Stimulated activated CD8-positive, alpha-beta memory T cell treated with anti-CD3 and anti-CD28 coated beads, Interleukin-4, amount 100 ng/mL, for 4 hours (primary cell): ENCODE measurements around the gene METAP1.
A peak's percentile ranks its signal among the peaks of the same experiment; 100 is the strongest.
"Not testable (repeated sequence)": the region's sequence is repeated elsewhere in the genome, so short reads cannot be mapped to it uniquely, and the experiment has no call there.

Experiments used
- DNase-seq, 2 donors: peaks; one replicate each; pipeline ENCODE4 v3.0.0-alpha.2; 2020; ENCODE audit warnings: low read depth in 2 of 2, low spot score in 1 of 2

Gene METAP1

DNA sequence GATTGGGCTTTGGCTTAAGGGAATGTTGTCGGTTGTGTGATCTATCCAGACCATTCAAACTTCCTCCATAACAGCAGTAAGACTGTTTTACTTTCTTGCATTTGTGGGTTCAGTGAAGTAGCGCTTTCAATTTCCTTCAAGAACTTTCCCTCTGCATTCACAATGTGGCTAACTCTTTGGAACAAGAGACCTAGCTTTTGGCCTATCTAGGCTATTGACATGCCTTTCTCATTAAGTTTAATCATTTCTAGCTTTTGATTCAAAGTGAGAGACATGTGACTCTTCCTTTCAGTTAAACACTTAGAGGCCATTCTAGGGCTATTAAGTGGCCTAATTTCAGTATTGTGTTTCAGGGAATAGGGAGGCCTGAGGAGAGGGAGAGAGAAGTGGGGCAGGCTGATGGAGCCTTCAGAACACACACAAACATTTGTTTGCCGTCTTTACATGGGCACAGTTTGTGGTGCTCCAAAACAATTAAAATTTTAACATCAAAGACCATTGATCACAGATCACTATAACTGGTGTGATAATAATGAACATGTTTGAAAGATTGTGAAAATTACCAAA is 59.0 kb downstream of the METAP1 start:
- DNase-seq, result no peak

DNA sequence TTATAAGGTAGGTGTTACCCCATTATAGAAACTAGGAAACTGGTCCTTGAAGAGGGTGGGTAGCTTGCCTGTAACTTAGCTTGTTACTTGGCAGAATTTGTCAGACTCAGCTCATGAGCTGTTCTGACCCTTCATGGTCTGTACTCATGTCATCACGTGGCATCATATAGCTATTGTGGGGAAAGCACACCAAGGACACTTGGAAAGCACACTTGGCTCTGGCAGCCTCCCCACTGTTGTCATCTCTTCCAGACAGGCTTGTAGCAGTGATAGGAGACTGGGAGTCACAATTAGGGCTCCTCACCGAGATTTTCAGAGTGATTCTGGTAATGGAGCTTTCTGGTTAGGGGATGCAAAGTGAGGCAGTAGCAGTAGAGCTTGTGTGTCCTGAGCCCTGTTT is 62.7 kb downstream of the METAP1 start:
- no peak for DNase-seq

DNA sequence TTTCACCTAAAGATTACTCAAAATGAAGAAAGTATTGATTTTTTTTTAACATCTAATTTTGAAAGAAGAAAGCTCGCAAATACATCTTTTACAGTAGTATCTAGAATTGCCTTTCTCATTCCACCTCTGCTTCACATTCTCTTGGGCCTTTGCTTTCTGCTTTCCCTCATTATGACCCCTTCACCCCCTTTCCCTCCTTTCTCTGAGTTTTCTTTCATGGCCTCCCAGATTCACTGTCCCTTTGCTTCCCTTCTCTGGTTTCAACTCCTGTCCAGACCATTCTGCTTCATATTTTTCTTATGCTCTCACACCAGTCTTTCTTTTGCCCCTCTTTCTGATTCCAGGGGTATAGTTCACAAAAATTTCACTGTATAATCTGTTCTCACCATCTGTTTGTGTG is 64.0 kb downstream of the METAP1 start:
- no peak for DNase-seq

DNA sequence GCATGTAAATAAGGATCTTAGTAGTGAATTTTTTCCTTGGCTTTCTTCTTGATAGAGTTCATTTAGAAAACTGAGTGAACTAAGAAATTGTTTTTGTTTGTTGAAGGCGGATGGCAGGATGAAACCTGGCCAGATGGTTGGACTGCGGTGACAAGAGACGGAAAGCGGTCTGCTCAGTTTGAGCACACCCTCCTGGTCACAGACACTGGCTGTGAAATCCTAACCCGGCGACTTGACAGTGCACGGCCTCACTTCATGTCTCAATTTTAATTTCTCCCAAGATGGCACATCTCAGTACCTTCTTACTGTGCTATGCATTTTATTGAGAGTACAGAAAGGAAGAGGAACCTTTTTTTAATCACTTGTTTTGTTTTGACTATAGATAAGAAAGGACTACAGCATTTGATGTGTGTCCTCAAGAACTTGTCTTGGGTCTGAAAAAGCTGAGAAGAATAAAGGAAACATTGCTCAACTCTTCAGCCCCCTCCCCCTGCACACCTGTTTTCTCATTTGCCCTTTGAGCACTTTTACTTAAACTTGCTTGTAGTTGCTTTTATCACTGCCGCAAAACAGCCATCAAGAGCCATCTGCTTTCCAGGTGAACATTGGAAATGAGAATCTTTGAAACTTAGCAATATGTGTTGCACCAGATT is 65.7 kb downstream of the METAP1 start:
- DNase-seq, result no peak

DNA sequence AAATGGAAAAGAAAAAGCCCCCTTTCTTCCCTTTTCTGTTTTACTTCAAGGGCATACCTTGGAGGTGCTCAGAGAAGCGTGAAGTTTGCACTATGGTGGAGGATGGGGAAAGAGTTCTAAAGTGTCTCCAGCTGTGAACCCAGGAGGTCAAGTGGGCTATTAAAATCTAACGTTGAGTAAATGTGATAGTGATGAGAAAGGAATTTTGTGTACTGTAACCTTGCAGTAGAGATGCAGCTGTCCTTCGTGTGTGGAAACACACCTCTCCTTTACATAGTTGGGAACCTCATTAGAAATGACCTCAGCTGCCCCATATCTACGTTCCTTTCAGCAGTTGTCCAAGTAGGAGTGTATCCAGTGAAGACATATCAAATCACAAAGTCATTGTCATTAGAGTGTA is 66.6 kb downstream of the METAP1 start:
- DNase-seq, result no peak

DNA sequence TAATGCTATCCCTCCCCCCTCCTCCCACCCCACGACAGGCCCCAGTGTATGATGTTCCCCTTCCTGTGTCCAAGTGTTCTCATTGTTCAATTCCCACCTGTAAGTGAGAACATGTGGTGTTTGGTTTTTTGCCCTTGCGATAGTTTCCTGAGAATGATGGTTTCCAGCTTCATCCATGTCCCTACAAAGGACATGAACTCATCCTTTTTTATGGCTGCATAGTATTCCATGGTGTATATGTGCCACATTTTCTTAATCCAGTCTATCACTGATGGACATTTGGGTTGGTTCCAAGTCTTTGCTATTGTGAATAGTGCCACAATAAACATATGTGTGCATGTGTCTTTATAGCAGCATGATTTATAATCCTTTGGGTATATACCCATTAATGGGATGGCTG is 70.0 kb downstream of the METAP1 start:
- DNase-seq, result not testable (repeated sequence)

DNA sequence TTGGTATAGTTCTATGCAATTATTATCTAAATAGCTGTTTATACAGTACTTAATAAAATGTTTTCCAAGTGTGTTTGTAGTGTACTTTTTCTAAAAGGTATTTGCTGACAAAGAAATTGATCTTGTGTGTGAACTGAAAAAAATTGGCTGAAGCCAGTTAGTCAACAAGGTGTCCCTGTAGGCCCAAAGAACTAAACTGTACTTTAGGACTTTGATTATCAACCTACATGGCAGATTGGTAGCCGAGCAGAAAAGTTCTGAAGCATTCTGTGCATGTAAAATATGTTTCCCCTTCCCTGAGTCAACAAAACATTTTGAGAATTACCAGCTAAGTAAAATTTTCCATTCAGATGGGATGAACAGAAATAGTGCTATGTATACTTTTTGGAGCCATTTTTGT is 72.1 kb downstream of the METAP1 start:
- DNase-seq, result no peak

DNA sequence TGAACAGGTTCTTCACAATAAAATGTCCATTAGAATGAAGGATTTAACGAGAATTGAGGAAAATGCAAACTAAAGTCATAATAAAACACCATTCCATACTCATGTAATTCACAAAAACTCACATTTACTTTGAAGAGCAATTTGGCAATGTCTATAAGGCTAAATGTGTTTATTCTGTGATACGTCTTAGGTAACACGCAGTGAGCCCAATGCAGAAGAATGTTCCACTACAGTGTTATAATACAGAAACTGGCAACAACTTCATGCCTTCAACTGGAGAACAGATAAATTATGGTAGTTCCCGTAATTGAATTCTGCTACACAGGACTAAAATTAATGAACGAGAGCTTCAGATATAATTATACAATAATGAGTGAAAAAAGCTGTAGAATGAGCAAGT is 75.6 kb downstream of the METAP1 start:
- no peak for DNase-seq

DNA sequence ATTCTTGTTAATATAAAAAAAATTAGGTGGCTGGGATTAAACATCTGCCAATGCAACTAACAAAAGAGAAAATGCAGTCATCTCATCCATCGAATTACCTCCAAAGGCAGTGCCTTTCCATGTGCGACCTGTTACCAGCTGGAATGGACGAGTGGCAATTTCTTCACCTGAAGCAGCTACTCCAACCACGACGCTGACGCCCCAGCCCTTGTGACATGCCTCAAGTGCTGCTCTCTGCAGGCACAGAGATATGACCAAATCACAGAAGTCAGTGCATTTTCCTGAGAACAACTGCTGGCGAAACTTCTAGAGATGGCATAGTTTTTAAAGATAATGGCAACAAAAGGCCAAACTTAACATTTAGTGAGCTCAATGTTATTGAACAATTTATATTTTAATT is 79.3 kb downstream of the METAP1 start:
- DNase-seq, result no peak

DNA sequence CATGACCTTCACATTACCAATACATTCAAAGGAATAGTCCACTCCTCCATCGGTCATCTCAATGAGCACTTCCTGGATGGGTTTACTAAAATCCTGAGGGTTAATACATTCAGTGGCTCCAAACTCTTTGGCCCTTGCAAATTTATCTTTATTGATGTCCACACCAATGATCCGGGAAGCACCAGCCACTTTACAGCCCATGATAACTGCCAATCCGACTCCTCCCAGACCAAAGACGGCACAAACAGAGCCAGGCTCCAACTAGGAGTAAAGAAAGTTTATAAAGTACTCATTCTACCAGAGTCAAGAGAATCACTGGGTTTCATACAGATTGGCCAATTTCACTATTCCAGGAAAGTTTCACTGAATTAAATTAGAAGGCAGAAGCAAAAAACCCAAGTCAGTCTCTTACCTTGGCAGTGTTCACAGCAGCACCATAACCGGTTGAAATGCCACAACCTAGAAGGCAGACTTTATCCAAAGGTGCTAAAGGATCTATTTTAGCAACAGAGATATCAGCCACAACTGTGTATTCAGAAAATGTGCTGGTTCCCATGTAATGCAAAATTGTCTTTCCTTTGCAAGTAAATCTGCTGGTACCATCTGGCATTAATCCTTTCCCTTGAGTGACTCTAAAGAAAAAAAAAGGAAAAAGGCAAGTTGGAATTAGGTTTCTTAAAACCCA is 80.9 kb downstream of the METAP1 start:
- no peak for DNase-seq

DNA sequence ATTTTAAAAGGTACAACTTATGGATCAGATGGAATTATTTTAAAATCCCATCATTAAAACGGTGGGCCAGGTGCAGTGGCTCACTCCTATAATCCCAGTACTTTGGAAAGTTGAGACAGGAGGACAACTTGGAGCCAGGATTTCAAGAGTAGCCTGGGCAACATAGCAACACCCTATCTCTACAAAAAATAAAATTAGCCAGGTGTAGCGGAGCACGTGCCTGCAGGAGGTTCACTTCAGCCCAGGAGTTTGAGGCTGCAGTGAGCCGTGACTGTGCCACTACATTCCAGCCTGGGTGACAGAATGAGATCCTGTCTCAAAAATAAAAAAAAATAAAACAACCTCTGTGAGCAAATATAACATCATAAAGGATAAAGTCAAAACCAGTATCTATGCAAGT is 81.7 kb downstream of the METAP1 start:
- DNase-seq, result no peak

DNA sequence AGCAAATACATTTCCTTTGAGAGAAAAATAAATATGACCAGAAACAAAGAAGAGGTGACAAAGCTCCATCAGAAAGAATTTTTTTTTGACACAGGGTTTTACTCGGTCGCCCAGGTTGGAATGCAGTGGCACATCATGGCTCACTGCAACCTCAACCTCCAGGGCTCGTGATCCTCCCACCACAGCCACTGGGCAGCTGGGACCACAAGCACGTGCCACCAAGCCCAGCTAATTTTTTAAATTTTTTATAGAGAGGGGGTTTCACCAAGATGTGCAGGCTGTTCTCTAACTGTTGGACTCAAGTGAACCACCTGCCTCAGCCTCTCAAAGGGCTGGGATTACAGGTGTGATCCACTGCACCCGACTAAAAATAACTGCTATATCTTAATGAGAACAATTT is 82.8 kb downstream of the METAP1 start:
- no peak for DNase-seq

DNA sequence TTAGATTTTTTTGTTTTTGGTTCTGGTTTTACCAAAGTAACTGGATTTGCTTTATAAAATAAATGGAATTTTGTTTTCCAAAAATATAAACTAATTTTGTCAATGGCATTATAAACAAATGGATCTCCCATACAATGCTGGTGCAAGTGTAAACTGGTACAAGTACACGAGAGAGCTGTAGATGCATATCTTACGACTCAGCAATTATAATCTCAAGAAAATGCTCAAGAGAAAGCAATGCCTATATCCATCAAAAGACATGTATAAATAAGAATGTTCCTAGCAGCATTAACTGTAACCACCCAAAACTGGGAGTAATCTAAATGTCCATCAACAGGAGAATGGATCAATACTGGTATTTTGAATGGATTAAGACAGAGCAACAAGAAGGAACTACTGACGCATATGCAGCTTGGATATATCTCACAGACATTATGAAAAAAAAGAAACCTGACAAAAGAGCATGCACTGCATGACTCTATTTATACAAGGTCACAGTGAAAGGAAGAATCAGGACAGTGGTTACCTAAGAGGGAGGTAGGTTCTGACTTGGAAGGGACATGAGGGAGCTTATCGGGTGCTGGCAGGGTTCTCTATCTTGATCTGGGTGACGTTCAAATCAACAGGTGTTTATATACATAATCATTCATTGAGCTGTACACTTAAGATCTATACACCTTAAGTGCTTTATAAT is 83.6 kb downstream of the METAP1 start:
- DNase-seq, result no peak

DNA sequence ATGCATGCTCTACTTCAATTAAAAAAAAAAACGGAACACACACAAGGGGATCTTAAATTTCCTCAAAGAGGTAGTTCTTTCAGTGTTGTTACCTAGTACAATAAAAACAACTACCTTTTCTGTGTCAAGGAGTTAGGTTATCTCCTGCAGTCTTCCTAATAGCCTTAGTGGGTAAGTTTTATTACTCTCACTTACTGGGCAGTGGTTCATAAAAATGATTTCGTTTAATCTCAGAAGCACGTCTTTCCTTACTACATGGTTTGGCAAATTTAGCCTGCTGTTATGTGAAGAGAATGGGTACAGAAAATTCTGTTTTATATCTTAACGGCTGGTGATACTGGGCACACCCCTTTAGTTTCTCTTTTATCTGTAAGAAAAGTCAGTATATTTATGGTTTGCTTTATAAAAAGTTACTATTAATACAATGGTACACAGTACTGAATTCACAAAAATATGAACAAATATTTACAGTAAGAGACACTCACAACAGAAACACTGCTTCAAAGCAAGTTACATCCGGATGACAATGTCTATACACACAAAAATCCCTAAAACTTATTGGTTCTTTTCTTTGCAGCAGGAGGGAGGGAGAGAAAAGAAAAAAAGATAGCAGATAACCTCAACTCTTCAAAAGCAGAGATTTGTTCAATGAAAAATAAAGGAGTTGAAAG is 84.2 kb downstream of the METAP1 start:
- no peak for DNase-seq

DNA sequence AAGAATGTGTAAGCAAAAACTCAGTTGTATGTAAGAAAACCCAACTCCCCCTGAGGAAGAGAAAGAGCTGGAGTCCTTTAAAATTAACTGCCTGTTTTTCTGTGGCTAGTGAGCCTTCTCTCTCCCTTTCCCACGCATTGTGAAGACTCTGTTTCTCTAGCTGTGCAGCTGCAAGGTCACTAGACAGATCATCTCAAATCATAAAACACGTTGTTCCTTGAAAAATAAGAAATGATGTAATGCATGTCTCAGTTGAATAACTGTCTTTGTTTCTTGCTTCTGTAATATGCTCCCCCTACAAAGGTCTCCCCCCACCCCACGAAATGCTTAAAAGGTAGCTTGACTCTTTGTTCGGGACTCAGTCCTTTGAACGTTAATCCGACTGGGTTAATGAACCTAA is 85.3 kb downstream of the METAP1 start:
- not testable (repeated sequence) for DNase-seq

DNA sequence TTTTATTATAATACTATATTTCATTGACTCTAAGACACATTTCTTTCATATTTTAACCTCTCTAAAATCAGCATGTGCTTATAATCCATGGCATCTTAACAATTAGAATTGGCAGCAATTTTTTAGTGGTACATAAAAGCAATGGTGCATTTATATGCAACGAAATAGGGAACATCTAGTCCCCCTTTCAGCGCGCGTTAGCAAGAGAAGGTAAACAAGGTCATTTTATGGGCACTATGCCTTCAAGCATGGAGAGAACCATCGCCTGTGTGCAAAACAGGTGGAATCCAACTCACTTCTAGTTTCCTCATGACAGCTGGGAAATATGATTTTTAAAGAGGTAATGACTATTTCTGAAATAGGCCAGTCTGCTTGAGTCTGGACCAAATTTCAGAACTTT is 86.7 kb downstream of the METAP1 start:
- DNase-seq, result no peak

DNA sequence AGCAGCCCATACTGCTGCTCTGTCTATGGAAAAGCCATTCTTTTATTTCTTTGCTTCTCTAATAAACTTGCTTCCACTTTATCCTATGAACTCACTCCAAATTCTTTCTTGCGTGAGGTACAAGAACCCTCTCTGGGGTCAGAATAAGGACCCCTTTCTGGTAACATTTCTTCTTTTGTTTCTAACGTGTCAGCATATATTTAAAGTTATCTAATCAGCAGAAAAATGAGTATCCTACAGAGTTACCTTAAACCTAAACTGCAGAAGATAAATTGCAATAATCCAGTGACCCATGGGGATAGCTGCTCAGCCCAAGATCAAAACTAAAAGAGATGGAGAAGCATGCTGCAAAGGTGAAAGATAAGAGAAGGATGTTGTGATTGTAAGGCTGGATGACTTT is 89.1 kb downstream of the METAP1 start:
- no peak for DNase-seq

DNA sequence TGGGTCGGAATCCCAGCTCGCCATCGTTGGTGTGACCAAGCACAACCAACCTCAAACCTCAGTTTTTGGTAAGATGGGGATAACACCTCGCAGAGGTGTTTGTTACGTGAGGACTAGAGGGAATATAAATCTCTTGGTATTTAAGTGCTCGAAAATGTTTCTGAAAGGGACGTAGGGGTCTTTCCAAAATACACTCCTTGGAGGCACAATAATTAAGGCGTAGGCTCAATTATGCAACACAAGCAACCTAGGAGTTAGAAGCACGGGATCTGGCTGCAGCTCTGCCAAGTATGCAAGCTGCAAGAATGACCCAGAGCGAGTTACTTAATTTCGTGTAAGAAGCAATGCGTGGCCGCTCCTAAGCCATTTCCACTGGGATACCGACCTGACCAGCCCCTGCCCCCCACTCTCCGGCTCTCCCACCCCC is 92.5 kb downstream of the METAP1 start:
- DNase-seq, result no peak

DNA sequence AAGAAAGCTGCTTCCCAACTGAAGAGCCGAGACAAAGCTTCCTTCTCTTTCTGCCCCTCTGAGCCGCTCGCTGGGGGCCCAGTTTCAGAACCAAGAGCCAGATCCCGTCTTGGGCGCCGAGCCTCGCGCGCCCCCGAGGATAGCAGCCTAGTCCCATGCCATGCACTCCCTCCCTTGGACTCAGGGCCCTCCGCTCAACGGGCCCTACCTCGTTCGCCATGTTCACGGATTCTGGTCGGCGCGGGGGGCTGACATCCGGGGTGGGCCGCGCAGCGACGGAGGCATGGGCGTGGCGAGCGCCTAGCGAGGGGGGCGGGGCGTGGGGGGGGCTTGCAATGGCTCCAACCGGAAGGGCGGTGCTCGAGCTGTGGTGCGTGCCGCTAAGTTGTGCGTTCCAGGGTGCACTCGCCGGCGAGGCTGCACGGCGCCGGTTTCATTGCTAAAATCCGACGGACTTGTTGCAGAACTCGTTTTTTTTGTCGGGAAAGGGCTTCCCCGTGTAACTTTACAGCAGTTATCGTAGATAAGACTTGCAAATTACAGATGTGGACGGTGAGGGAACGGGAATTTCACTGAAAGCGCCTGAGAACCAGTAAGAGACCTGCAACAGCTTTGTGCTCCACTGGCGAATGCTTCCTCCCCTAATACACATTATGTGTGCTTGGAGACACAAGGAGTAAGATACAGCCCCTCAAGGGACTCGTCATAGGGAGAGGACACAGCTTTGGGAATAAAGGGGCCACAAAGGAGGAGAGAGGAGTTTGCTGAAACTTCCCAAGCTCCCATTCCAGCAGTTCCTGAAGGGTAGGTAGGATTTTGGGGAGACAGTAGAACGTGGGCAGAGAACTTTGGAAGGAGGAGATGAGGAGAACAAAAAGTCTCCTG is 93.2 kb downstream of the METAP1 start, which contains the start of gene ADH5:
Gene ADH5, minus strand, starts transcription at position 308 of the 885 bp plus-strand sequence. Its CDS starts 88 bp downstream, at position 220.
- DNase-seq, result peak; percentile 81 to 82

DNA sequence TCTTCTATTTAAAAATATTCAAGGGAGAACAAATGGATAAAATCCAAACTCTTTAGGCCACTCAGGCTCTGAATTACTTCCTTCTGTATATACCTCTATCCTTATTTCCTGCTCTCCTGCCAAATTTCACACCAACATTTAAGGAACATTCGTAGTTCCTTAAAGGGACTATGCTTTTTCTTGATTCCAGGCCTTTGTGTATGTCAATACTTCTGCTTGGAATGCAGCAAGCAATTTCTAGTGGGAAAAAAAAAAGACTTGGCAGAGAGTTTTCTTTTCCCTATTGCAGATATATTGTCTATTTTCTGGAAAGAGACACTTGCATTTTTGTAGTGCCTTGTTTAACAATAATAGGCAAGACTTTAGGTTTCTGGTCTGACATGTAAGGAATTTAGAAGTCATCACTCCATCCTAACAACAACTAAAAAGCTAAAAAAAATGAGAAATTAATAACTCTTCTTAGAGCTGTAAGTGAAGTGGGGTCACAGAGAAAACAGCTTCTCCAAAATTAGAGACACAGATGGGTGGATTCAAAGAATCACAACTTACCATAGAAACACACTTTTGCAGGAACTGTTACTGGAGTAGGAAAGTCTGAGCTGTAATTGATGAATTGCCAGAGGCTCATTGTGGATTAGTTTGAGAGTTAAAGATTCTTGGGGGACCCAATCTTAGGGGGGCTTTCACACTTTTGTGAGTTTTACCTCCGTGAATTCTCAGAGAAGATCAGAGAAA is 95.1 kb downstream of the METAP1 start:
- DNase-seq, result no peak
